ENCODE measurements around the gene PDE8A.

- no peak for TF ChIP-seq CTCF (IDR thresholded peaks at IDR 0.05)
- TF ChIP-seq POLR2A (IDR thresholded peaks at IDR 0.05) = no peak
Observed at GRCh38 chr15:85118581-85118980, 136.9 kb downstream of the PDE8A start.
